ENCODE data around the gene SIDT1. TPM values are rescaled to one million over a fixed set of nuclear protein-coding genes. Genes with fewer than 3 reads are reported as not detected.

The SIDT1 gene
- total RNA-seq, 1 experiment from 2014 or later, result not detected

- Histone ChIP-seq H2BK20ac (ENCODE audit: low read depth, low read length, poor library complexity, severe bottlenecking) (no peak overlapping the region), H2AFZ (ENCODE audit: low read length) (no peak overlapping the region), H3K27ac (ENCODE audit: insufficient read length, low read depth, low read length) (no peak overlapping the region), H3K79me1 (ENCODE audit: insufficient read depth, low read depth, low read length, poor library complexity, severe bottlenecking) (no peaks in the 10 kb centered on the region), H3K4ac (ENCODE audit: low read depth, low read length) (no peak overlapping the region), H3K4me1 (ENCODE audit: insufficient read depth, low read length) (no peaks in the 10 kb centered on the region), H3K79me2 (ENCODE audit: insufficient read depth, low read length) (no peaks in the 10 kb centered on the region), H3T11ph (ENCODE audit: low read length) (no peak overlapping the region), H3K23ac (ENCODE audit: insufficient read length, low read depth, low read length) (no peak overlapping the region), H2AK5ac (ENCODE audit: insufficient read length, low read length) (no peak overlapping the region), H3K9ac (ENCODE audit: extremely low read depth, insufficient read length, low read length) (no peak overlapping the region), H2BK12ac (ENCODE audit: insufficient read length, low read depth, low read length) (no peak overlapping the region), H3K56ac (ENCODE audit: insufficient read length, low read depth, low read length) (no peak overlapping the region), H3K27me3 (ENCODE audit: insufficient read depth, low read length) (no peaks in the 10 kb centered on the region), H3K9me3 (ENCODE audit: control insufficient read depth, low read depth, low read length) (no peaks in the 10 kb centered on the region), H4K8ac (replicated peaks; ENCODE audit: insufficient read length, low read depth, low read length) (no peak overlapping the region), H3K18ac (ENCODE audit: insufficient read length, low read depth, low read length) (no peak overlapping the region), H4K5ac (ENCODE audit: insufficient read length, low read depth, low read length) (no peak overlapping the region), H3K23me2 (ENCODE audit: insufficient read length, low read depth, low read length, poor library complexity, severe bottlenecking) (no peaks in the 10 kb centered on the region), H3K14ac (ENCODE audit: insufficient read depth, low read length) (no peak overlapping the region), H2BK120ac (ENCODE audit: low read depth, low read length, poor library complexity, severe bottlenecking) (no peak overlapping the region), H3K4me2 (ENCODE audit: insufficient read depth, insufficient read length, low read length) (no peak overlapping the region), H4K20me1 (ENCODE audit: control insufficient read depth, insufficient read depth, insufficient read length) (no peaks in the 10 kb centered on the region), H2BK5ac (ENCODE audit: insufficient read length, low read length) (no peak overlapping the region), H2BK15ac (ENCODE audit: low read depth, low read length) (no peak overlapping the region), H4K91ac (ENCODE audit: insufficient read length, low read depth, low read length) (no peak overlapping the region)
- no peak overlapping the region for H3K27ac Mint-ChIP-seq
- no peaks in the 10 kb centered on the region for H3K36me3 Mint-ChIP-seq (ENCODE audit: insufficient read depth in 1 of 3, low read depth in 3 of 3)
- H3K9me3 Mint-ChIP-seq, result no peaks in the 10 kb centered on the region
- DNase-seq, result no peak
- H3K4me3 Mint-ChIP-seq, result no peak overlapping the region; a peak in 1 of 5 replicates
- H3K27me3 Mint-ChIP-seq (ENCODE audit: low read depth), result peaks cover 10% of the 10 kb centered on the region
- 0 out of 4 replicates have a peak, but pooled peaks cover 0 to 2% of the 10 kb centered on the region in 2 experiments for H3K4me1 Mint-ChIP-seq
- TF ChIP-seq CTCF (conservative IDR thresholded peaks at IDR 0.05), result no peak
- WGBS (ENCODE audit: extremely low coverage, insufficient read length, low lambda C conversion rate), result no CpG with 5 or more reads among the region's 6 CpGs
These were observed 96.4 kb downstream of the SIDT1 start for GRCh38 chr3:113628788-113629187.

Measured in H9 (cell line).